Endothelial cell of umbilical vein (primary cell): ENCODE measurements around the gene DOCK4. TPM values are rescaled to one million over a fixed set of nuclear protein-coding genes. Genes with fewer than 3 reads are reported as not detected.

ENCODE experiments used
- BruUV-seq: library from RNA; stranded (reverse); fragments of 400-500 nt; replicated peaks from 2 replicates; lab custom pipeline; 2021; lab: Mats Ljungman, UMichigan
- CTCF ChIA-PET: fragments of 300-600, 350-600 bp; sonication (Branson Sonifier 250); formaldehyde crosslinking; loops from one replicate; lab custom pipeline; 2021; ENCODE audit warnings: antibody characterized with exemption, inconsistent platforms; lab: Charles Lee
- POLR2A ChIA-PET: fragments of 300-600, 350-600 bp; sonication (Branson Sonifier 250); formaldehyde crosslinking; loops from one replicate; lab custom pipeline; 2021; ENCODE audit warnings: antibody characterized with exemption, inconsistent platforms; lab: Charles Lee
- DNase-seq: peaks from one replicate; pipeline ENCODE4 v3.0.0-alpha.2; 2011; ENCODE audit warnings: low read depth, low spot score
- FAIRE-seq: peaks from 2 replicates; lab custom pipeline; 2011; peaks lifted over from hg19 to GRCh38; lab: Jason Lieb, UNC
- H2AFZ ChIP-seq: 2 replicates; pipeline ENCODE4 v1.6.0; 2012; ENCODE audit warnings: low read depth, low read length, control low read depth, inconsistent platforms
- H3K27ac ChIP-seq: 2 replicates; pipeline ENCODE4 v1.5.1; 2011; ENCODE audit warnings: low read depth, mild to moderate bottlenecking, control low read depth, low read length, moderate library complexity; ENCODE audit not compliant: insufficient read depth
- H3K27me3 ChIP-seq, 2 experiments: 2 replicates each; pipeline versions ENCODE4 v1.6.0 to v1.6.1; 2011; ENCODE audit warnings: low read length in 2 of 2, mixed read lengths in 1 of 2; ENCODE audit not compliant: control insufficient read depth in 2 of 2, insufficient read depth in 2 of 2
- H3K36me3 ChIP-seq, 2 experiments: 2 replicates in 1 of 2; 3 replicates in 1 of 2; pipeline ENCODE4 v1.5.1; 2011; ENCODE audit warnings: low read length in 2 of 2, mild to moderate bottlenecking in 1 of 2, moderate library complexity in 1 of 2; ENCODE audit not compliant: control insufficient read depth in 2 of 2, insufficient read depth in 2 of 2; ENCODE audit errors: extremely low read depth in 1 of 2
- H3K4me1 ChIP-seq: 3 replicates; pipeline ENCODE4 v1.5.1; 2011; ENCODE audit warnings: mild to moderate bottlenecking, low read length; ENCODE audit not compliant: control insufficient read depth, insufficient read depth; ENCODE audit errors: extremely low read depth
- H3K4me2 ChIP-seq: 2 replicates; pipeline ENCODE4 v1.6.1; 2011; ENCODE audit warnings: low read length, control low read depth, mixed read lengths; ENCODE audit not compliant: insufficient read depth
- H3K4me3 ChIP-seq, 3 experiments: fragments of 200-600 bp in 1 of 3; sonication (generic), shearing (Covaris generic) in 1 of 3; replicated peaks in 1 of 3; 2 replicates each; pipeline ENCODE4 v1.5.1; 2011 to 2016; ENCODE audit warnings: control low read depth in 3 of 3, low read length in 3 of 3, mild to moderate bottlenecking in 2 of 3, inconsistent platforms in 1 of 3, low read depth in 1 of 3, moderate library complexity in 1 of 3; ENCODE audit not compliant: insufficient read depth in 1 of 3
- H3K79me2 ChIP-seq: 2 replicates; pipeline ENCODE4 v1.6.0; 2012; ENCODE audit warnings: low read length, inconsistent platforms; ENCODE audit not compliant: control insufficient read depth, insufficient read depth
- H3K9ac ChIP-seq: replicated peaks from 2 replicates; pipeline ENCODE3; 2011; ENCODE audit warnings: low read length, control low read depth; ENCODE audit not compliant: insufficient read depth; ENCODE audit errors: extremely low read depth
- H3K9me1 ChIP-seq: replicated peaks from 3 replicates; pipeline ENCODE4 v1.6.0; 2011; ENCODE audit warnings: mild to moderate bottlenecking, low read length; ENCODE audit not compliant: control insufficient read depth, insufficient read depth; ENCODE audit errors: extremely low read depth
- H3K9me3 ChIP-seq: replicated peaks from 2 replicates; pipeline ENCODE4 v1.5.1; 2012; ENCODE audit warnings: low read length, inconsistent platforms; ENCODE audit not compliant: control insufficient read depth, insufficient read depth
- H4K20me1 ChIP-seq: replicated peaks from 2 replicates; pipeline ENCODE3; 2011; ENCODE audit warnings: mild to moderate bottlenecking, low read length; ENCODE audit not compliant: control insufficient read depth, insufficient read depth; ENCODE audit errors: extremely low read depth
- EZH2 ChIP-seq: IDR thresholded peaks from 2 replicates; pipeline ENCODE4 v1.6.1; 2012; ENCODE audit warnings: borderline replicate concordance, low read depth, mild to moderate bottlenecking, moderate library complexity, low read length, inconsistent platforms; ENCODE audit not compliant: severe bottlenecking
- FOS ChIP-seq: IDR thresholded peaks from 2 replicates; pipeline ENCODE4 v1.6.1; 2011; ENCODE audit warnings: mild to moderate bottlenecking, low read length, moderate library complexity, borderline replicate concordance; ENCODE audit not compliant: insufficient read depth
- GATA2 ChIP-seq: IDR thresholded peaks from 2 replicates; pipeline ENCODE4 v1.7.0; 2011; ENCODE audit warnings: low read depth, mild to moderate bottlenecking, moderate library complexity, mixed read lengths, low read length; ENCODE audit not compliant: insufficient read length, insufficient read depth
- JUN ChIP-seq: IDR thresholded peaks from 2 replicates; pipeline ENCODE4 v1.6.1; 2011; ENCODE audit warnings: borderline replicate concordance, low read depth; ENCODE audit not compliant: insufficient read length, insufficient read depth
- MYC ChIP-seq: IDR thresholded peaks from one replicate; pipeline ENCODE4 v1.6.1; 2011; ENCODE audit warnings: mild to moderate bottlenecking, low read depth, low read length
- POLR2A ChIP-seq: IDR thresholded peaks from 2 replicates; pipeline ENCODE4 v1.6.1; 2012; ENCODE audit warnings: low read depth, mild to moderate bottlenecking, control low read depth, low read length
- POLR2AphosphoS5 ChIP-seq: IDR thresholded peaks from 2 replicates; pipeline ENCODE4 v1.6.1; 2012; ENCODE audit warnings: low read depth, mild to moderate bottlenecking, control low read depth, low read length, moderate library complexity; ENCODE audit not compliant: insufficient read depth
- dilution Hi-C: fragments of 300-500 bp; cut with MboI; formaldehyde crosslinking; loops from one replicate; pipeline ENCODE4 v1.15.0; 2019; ENCODE audit warnings: low sequenced_read_pairs; ENCODE audit not compliant: extremely low pct_ligation_motif_present
- intact Hi-C: fragments of 100-400 bp; cut with micrococcal nuclease; formaldehyde crosslinking; loops from one replicate; pipeline ENCODE4 v1.10.0; 2022
- polyA plus RNA-seq, 4 experiments: library from polyadenylated mRNA; depleted of rRNA in 3 of 4; stranded (reverse) in 3 of 4; unstranded in 1 of 4; fragments of >200 nt; gene quantifications; 2 replicates each; pipeline versions ENCODE4 v1.2.1 to v1.2.3, GENCODE V29; 2011 to 2012; ENCODE audit warnings: missing spikeins in 1 of 4
- total RNA-seq: library from RNA; stranded (reverse); gene quantifications from 2 replicates; pipeline ENCODE4 v1.2.3, GENCODE V29; 2021
- TF ChIP-seq, protein P1 (sequence below): IDR thresholded peaks from 2 replicates; pipeline ENCODE4 v1.6.1; 2011; ENCODE audit not compliant: insufficient read depth, insufficient read length
- TF ChIP-seq, protein P2 (sequence below), 2 donors: IDR thresholded peaks; 1 replicate in 1 of 2; 2 replicates in 1 of 2; pipeline ENCODE4 v1.5.1; 2011; ENCODE audit warnings: low read length in 2 of 2, mild to moderate bottlenecking in 2 of 2, moderate library complexity in 2 of 2, control low read depth in 1 of 2, inconsistent platforms in 1 of 2, low read depth in 1 of 2; ENCODE audit not compliant: insufficient read depth in 1 of 2; ENCODE audit errors: extremely low read depth in 1 of 2

DOCK4 gene
- total and polyA plus RNA-seq, 2 donors (not counting 3 experiments of a cell fraction or from before 2014, with no cell fraction given) = 47.4 to 164 TPM

DNA sequence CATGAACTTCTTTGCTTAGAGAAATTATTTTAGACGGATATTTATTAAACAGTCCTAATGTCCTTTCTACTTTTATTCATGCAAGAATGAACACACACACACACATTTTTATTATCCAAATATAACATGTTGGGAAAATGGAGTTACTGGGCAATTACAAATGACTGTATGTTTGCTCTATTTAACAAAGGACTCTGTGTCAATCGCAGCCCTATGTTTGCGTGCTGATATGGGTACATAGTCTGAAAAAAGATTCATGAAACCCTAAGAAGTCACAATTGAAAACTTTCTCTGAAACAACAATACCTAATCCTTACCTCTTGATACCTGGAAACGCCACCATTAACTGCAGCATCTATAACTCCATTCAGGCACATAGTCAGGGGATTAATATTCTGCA lies 459.2 kb downstream of the DOCK4 start:
- no peaks in the 10 kb centered on the region for H3K9me3 ChIP-seq
- H3K27me3 ChIP-seq = no peaks in the 10 kb centered on the region
- H2AFZ ChIP-seq = no peak overlapping the region
- ChIA-PET CTCF (no interaction called here), POLR2A (no interaction called here)
- no TSS peak for BruUV-seq
- H3K4me2 ChIP-seq = no peak overlapping the region
- H4K20me1 ChIP-seq = no peaks in the 10 kb centered on the region
- FAIRE-seq (no peak), DNase-seq (no peak)
- dilution Hi-C loops (no loop called here), intact Hi-C loops (no loop called here)
- H3K27ac ChIP-seq = no peak overlapping the region
- H3K9ac ChIP-seq = no peak overlapping the region
- TF ChIP-seq FOS (no peak), MYC (no peak), POLR2AphosphoS5 (no peak), POLR2A (no peak), EZH2 (no peak), JUN (no peak), GATA2 (no peak)
- TF ChIP-seq, protein P1, sequence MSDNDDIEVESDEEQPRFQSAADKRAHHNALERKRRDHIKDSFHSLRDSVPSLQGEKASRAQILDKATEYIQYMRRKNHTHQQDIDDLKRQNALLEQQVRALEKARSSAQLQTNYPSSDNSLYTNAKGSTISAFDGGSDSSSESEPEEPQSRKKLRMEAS = no peak
- TF ChIP-seq, protein P2, sequence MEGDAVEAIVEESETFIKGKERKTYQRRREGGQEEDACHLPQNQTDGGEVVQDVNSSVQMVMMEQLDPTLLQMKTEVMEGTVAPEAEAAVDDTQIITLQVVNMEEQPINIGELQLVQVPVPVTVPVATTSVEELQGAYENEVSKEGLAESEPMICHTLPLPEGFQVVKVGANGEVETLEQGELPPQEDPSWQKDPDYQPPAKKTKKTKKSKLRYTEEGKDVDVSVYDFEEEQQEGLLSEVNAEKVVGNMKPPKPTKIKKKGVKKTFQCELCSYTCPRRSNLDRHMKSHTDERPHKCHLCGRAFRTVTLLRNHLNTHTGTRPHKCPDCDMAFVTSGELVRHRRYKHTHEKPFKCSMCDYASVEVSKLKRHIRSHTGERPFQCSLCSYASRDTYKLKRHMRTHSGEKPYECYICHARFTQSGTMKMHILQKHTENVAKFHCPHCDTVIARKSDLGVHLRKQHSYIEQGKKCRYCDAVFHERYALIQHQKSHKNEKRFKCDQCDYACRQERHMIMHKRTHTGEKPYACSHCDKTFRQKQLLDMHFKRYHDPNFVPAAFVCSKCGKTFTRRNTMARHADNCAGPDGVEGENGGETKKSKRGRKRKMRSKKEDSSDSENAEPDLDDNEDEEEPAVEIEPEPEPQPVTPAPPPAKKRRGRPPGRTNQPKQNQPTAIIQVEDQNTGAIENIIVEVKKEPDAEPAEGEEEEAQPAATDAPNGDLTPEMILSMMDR (IDR thresholded peaks at IDR 0.05; ENCODE audit: extremely low read depth in 1 of 2, insufficient read depth in 1 of 2, low read depth in 1 of 2, low read length in 2 of 2) = no peak
- no peaks in the 10 kb centered on the region for H3K79me2 ChIP-seq
- no peaks in the 10 kb centered on the region for H3K9me1 ChIP-seq
- H3K36me3 ChIP-seq = peaks cover 16 to 21% of the 10 kb centered on the region in 2 experiments
- H3K4me1 ChIP-seq = peaks cover 19% of the 10 kb centered on the region
- no peak overlapping the region for H3K4me3 ChIP-seq
